Urinary bladder (tissue), 4 donors: ENCODE results near the gene FOXE1. TPM values are rescaled to one million over a fixed set of nuclear protein-coding genes. Genes with fewer than 3 reads are reported as not detected.

ENCODE experiments used
- DNase-seq: peaks from one replicate; pipeline ENCODE4 v3.0.0-alpha.2; 2015; ENCODE audit errors: extremely low spot score
- H3K27ac ChIP-seq: one replicate; pipeline ENCODE4 v1.5.1; 2013; ENCODE audit warnings: low read depth, mild to moderate bottlenecking, moderate library complexity
- H3K36me3 ChIP-seq: one replicate; pipeline ENCODE4 v1.6.1; 2013; ENCODE audit warnings: mild to moderate bottlenecking, moderate library complexity; ENCODE audit not compliant: insufficient read depth
- H3K4me1 ChIP-seq: one replicate; pipeline ENCODE4 v1.6.1; 2013; ENCODE audit warnings: mild to moderate bottlenecking, moderate library complexity; ENCODE audit not compliant: insufficient read depth
- H3K4me3 ChIP-seq: one replicate; pipeline ENCODE4 v1.5.1; 2013; ENCODE audit warnings: low read depth, low read length
- WGBS: extraction: QIAGEN DNeasy Blood & Tissue Kit; methylation state at CpG from one replicate; pipeline ENCODE4 v1.1.7; 2013; 5-methylcytosine and 5-hydroxymethylcytosine counted together
- polyA plus RNA-seq: library from polyadenylated mRNA; stranded (reverse); fragments of 200-250 nt; gene quantifications from one replicate; pipeline ENCODE4 v1.2.3, GENCODE V29; 2013
- total RNA-seq: library from RNA; depleted of rRNA; stranded (reverse); fragments of >200 nt; gene quantifications from one replicate; pipeline ENCODE4 v1.2.3, GENCODE V29; 2014
- donor health status: healthy with polysubstance abuse.
- donor health status: healthy.

FOXE1 gene
- total and polyA plus RNA-seq, 2 donors: not detected

DNA sequence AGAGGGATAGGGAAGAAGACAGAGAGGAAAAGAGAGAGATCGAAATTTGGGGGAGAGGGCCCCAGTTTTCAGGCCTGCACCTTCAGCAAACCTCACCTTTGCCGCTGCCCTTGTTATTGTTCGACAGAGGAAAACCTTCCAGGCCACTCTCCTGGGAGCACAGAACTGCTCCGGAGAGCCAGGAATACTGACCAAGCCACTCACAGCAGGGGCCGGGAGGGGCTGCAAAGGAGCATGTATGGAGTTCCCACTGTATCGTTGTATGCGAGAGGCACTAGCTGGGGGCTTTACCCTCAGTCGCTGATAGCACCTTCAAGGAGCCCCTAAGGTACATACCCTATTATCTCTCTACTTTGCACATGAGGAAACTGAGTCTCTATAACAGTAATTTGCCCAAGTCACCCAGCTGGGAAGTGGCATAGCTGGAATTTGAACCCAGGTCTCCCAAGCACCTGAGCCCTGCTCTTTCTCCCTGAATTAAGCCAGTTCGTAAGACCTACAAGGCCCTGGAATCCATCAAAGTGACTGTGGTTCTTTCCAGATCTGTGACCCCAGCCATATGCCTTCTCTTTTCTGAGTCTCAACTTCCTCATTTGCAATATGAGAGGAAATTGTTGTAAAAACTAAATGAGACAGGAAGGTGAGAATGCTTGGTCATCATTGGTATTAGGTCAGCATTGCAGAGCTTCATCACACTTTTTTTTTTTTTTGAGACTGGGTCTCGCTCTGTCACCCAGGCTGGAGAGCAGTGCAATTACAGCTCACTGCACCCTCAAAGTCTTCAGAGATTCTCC is 21.0 kb upstream of the FOXE1 start:
- H3K4me3 ChIP-seq: no peak overlapping the region
- H3K27ac ChIP-seq: no peak overlapping the region
- no peaks in the 10 kb centered on the region for H3K36me3 ChIP-seq
- 45% methylated on average over 10 of the region's 10 CpGs for WGBS
- no peaks in the 10 kb centered on the region for H3K4me1 ChIP-seq
- no peak for DNase-seq

DNA sequence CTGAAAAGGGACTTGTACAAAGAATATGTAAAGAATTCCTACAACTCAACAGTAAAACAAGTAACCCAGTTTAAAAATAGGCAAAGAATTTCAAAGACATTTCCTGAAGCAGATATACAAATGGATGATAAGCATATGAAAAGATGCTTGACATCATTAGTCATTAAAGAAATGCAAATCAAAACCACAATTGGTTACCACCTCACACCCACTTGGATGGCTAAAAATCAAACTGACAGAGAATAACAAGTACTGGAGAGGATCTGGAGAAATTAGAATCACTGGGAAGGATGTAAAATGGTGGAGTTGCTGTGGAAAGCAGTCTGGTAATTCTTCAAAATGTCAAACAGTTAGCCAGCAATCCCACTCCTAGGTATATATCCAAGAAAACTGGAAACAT is 12.5 kb upstream of the FOXE1 start:
- Histone ChIP-seq H3K4me3 (no peak overlapping the region), H3K36me3 (no peaks in the 10 kb centered on the region), H3K27ac (no peak overlapping the region), H3K4me1 (no peaks in the 10 kb centered on the region)
- no peak for DNase-seq

DNA sequence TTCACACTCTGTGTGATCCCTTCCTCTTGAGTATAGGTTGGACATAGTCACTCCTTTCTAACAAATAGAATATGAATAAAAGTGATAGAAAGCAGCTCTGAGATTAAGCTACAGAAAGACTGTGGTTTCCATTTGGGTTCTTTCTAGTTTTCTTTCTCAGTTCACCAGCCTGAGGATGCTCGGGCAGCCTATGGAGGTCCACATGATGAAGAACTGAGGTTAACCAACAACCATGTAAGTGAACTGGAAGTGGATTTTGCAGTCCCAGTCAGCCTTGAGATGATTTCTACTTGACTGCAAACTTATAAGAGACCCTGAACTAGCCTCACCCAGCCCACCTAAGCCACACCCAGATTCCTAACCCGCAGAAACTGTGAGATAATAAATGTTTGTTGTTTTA is 10.1 kb upstream of the FOXE1 start:
- DNase-seq: no peak
- no peak overlapping the region for H3K27ac ChIP-seq
- WGBS: 81% methylated on average over 2 of the region's 2 CpGs
- no peaks in the 10 kb centered on the region for H3K4me1 ChIP-seq
- no peaks in the 10 kb centered on the region for H3K36me3 ChIP-seq
- no peak overlapping the region for H3K4me3 ChIP-seq

DNA sequence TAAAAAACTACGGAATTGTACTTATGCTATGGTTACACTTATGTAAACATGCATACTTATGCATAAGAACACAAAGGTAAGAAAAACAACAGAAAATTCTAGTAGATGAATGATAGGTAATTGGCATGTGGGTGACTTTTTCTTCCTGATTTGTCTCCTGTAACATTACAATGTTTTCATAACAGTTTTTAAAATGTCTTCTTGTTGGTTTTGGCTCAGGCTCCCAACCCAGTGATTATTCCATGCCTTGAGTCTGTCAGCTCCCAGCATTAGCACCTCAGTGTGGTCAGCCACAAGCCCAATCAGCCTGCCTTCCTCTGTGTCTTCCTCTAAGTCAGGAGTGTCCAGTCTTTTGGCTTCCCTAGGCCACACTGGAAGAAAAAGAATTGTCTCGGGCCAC is 7.9 kb upstream of the FOXE1 start:
- Histone ChIP-seq H3K4me3 (no peak overlapping the region), H3K36me3 (no peaks in the 10 kb centered on the region), H3K27ac (no peak overlapping the region), H3K4me1 (no peaks in the 10 kb centered on the region)
- no peak for DNase-seq
- WGBS: 54% methylated on average over 2 of the region's 2 CpGs

DNA sequence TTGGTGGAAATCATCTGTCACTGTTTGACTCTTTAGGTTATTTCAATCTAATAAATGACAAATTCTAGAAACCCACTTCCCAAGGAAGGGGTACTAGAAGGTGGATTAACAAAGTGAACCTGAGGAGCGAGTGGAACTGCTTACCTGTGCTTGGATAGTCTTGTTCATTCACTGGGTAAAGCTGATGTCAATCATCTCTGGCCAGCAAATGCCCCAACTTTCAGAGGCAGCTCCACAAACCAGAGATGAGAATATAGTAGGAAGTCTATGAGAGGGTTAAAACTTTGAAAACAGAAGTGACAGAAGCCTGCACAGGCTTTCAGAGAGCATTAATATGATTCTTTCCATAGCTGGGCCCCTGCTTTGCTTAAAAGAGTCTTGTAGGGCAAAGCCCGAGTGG is 7.3 kb upstream of the FOXE1 start:
- 62% methylated on average over 2 of the region's 2 CpGs for WGBS
- Histone ChIP-seq H3K27ac (no peak overlapping the region), H3K4me3 (no peak overlapping the region), H3K36me3 (no peaks in the 10 kb centered on the region), H3K4me1 (no peaks in the 10 kb centered on the region)
- no peak for DNase-seq

DNA sequence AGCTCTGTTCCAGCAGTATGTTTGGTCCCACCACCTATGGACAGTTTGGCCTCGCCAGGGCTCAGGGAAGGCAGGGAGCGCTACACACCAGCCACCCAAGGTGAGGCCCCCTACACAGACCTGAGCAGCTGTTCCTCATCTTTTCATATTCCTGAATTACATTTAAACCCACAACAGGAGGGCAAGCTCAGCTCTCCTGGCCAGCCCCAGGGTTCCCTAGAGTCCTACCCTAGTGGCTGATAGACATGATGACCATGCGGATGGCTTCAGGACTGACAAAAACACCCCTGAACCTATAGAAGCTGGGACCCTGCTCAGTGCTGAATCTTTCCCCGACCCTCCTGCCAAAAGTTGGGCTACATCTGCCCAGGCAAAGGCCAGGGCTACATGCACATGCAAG is 6.7 kb upstream of the FOXE1 start:
- DNase-seq: no peak
- Histone ChIP-seq H3K36me3 (no peaks in the 10 kb centered on the region), H3K27ac (no peak overlapping the region), H3K4me1 (no peaks in the 10 kb centered on the region), H3K4me3 (no peak overlapping the region)
- 60% methylated on average over 4 of the region's 4 CpGs for WGBS

DNA sequence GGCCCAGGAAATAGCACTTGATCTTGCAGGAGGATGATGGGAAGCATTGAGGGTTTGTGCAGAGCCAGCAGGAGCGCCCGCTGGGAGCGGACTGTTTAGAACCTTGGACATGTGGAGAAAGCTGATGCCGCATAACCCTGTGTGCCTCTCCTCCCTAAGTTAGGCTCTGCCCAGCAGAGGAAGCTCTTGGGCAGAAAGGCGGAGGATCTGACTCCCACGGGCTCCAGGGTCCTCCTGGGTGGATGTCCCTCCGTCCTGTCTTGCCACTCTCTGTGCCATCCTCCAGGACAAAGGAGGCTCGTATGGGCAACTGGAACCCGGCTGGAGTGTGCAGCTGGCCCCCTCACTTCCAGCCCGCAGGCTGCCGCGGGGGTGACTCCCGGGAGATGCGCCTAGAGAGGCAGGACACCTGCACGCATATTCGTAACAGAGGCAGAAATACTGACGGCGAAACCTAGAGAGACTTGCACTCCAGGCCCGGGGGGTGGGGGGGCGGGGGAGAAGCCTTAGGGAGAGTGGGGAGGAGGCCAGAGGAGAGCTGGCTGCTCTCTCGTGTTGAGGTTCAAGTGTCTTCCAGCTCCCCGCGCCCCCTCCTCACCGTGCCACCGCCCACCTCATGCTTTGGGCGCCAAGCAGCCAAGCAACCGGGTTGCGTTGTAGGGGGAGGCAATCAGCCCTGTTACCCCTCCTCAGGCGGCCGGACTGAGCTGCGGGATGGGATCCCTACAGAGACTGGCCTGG is 5.4 kb upstream of the FOXE1 start:
- Histone ChIP-seq H3K4me1 (no peaks in the 10 kb centered on the region), H3K4me3 (no peak overlapping the region), H3K27ac (no peak overlapping the region), H3K36me3 (no peaks in the 10 kb centered on the region)
- no peak for DNase-seq
- 7% methylated on average over 31 of the region's 31 CpGs for WGBS

DNA sequence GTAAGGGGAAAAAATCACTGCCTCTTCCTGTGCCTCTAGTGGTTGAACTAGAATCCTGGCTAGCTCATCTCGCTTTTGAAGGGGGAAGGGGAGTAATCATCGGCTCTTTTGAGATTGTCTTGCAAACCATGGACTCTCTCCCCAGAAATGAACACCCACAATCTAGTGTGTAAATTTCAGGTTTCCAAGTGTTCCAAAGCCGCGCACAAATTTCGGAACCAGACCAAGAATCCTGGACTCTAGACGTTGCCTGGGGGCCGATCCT is 4.9 kb upstream of the FOXE1 start:
- H3K27ac ChIP-seq: no peak overlapping the region
- no peak for DNase-seq
- 6% methylated on average over 7 of the region's 7 CpGs for WGBS
- H3K36me3 ChIP-seq: no peaks in the 10 kb centered on the region
- no peak overlapping the region for H3K4me3 ChIP-seq
- H3K4me1 ChIP-seq: no peaks in the 10 kb centered on the region

DNA sequence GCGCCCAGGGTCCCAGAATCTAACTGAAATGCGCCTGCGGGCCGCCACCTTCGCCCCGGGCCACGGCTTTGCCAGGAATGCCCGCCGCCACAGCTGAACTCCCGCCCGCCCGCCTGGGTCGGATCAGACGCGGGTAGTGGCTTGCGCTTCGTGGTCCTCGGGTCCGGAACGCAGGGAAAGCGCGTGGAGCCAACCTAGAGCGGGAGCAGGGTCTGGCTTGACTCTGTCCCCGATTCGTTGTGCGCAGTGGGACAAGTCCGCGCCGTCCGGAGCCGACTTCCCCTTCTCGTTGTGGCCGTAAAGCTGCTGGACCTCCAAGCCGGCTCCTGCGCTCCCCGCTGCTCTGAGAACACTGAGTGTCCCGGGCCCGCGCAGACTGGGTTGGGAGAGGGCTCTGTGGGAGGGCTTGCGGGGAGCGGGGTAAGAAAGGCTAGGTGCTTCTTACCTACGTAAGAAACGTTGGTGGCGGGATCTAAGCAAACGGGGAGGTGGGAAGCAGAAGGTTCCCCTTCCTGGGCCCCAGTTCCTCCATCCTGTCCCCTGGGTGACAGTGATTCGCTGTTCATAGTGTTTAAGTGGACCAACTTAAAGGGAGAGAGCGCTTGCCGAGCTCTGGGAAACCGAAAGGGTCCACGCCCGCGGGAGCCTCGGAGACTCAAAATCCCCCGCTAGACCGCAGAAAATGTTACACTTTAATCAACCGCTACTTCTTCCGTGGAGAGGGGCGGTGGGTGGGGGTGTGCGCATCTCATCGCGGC is 4.4 kb upstream of the FOXE1 start:
- WGBS: 2% methylated on average over 61 of the region's 61 CpGs
- H3K27ac ChIP-seq: no peak overlapping the region
- DNase-seq: no peak
- no peak overlapping the region for H3K4me3 ChIP-seq
- no peaks in the 10 kb centered on the region for H3K4me1 ChIP-seq
- no peaks in the 10 kb centered on the region for H3K36me3 ChIP-seq

DNA sequence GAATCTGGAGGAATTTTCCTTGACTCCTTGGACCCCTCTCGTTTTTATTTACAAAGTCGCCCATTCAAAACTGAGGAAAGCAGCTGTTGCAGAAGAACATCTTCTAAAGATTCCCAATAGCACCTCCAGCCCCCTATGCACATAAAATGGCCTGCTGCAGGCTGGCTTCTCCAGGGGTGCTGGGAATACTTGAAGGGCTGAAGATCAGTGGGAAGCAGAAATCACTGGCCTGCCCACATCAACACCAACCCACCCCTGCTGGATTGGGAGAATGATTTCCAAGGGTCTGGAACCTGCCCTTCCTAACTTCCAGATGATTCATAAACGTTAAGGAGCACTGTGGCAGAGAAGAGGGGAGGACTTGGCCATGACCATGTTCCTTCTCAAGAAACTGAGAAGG is 3.0 kb upstream of the FOXE1 start:
- 20% methylated on average over 3 of the region's 3 CpGs for WGBS
- Histone ChIP-seq H3K4me3 (no peak overlapping the region), H3K4me1 (no peaks in the 10 kb centered on the region), H3K27ac (no peak overlapping the region), H3K36me3 (no peaks in the 10 kb centered on the region)
- DNase-seq: no peak

DNA sequence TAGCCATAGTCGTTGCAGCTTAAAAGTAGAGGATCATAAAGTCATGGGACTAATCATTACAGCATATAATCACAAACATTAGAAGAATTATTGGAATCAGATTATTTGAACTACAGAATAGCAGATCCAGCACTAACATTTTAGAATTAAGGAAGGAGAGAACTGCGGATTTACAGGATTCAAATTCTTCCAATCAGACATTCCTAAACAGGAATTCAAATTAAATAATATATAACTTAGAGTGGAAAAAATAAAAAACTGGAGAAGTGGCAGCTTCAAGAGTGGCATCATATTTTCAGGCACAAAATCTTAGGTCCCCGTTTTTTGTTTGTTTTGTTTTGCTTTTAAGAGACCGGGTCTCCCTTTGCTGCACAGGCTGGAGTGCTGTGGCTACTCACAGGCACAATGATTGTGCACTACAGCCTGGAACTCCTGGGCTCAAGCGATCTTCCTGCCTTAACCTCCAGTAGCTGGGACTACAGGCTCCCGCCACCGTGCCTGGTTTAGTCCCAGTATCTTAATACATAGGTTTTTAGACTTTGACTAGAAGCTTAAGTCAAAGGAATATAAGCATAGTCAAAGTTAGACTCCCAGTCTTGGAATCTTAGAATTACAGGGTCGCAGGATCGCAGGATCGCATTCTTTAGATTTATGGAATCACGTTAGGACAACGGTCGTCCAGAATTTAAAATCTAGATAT is 2.1 kb upstream of the FOXE1 start:
- no peaks in the 10 kb centered on the region for H3K36me3 ChIP-seq
- H3K4me3 ChIP-seq: no peak overlapping the region
- H3K4me1 ChIP-seq: no peaks in the 10 kb centered on the region
- H3K27ac ChIP-seq: no peak overlapping the region
- DNase-seq: no peak
- 19% methylated on average over 13 of the region's 13 CpGs for WGBS

DNA sequence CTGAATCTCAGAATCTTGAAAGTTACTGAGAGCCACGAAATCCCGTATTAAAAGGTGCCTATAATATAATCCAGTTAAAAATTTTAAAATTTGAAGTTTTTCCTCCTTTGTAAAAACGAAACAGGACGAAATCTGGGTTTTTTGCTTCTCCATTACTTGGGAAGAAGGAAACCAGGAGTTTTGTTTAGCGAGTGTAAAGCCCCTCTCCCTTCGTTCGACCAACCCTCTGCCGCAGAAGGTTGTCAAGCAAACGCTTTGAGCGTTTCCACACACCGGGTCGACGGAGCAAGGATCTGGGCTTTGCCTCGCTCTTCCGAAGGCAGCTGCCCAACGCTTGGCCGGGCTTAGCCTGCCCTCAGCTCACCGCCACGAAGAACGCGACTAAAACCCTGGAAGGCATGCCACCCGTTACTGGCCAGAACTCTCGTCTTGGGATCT is 1.6 kb upstream of the FOXE1 start:
- DNase-seq: no peak
- Histone ChIP-seq H3K4me1 (no peaks in the 10 kb centered on the region), H3K27ac (no peak overlapping the region), H3K36me3 (no peaks in the 10 kb centered on the region), H3K4me3 (no peak overlapping the region)
- 3% methylated on average over 23 of the region's 23 CpGs for WGBS

DNA sequence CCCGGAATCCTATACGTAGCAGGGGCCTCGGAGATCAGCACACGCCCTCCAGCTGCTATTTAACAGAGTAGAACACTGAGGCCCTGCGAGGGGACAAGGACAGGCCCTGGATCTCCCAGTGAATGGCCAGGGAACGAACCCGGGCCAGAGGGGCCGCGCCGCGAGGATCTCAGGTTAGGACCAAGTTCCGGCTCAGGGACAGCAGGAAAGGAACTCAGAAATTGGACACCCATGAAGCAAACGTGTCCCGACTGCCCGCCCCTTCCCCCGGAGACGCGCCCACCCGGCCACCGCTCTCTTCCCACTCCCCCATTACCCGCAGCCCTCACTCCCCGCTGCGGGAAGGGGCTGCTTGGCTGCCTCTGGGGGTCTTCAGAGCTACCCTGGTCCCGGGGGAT is 1.0 kb upstream of the FOXE1 start:
- 3% methylated on average over 24 of the region's 24 CpGs for WGBS

More for the DNA sequence above, 1.0 kb upstream of the FOXE1 start:
- Histone ChIP-seq H3K4me1 (no peaks in the 10 kb centered on the region), H3K27ac (no peak overlapping the region), H3K36me3 (no peaks in the 10 kb centered on the region), H3K4me3 (no peak overlapping the region)
- DNase-seq: no peak
